ENCODE data around the gene NFAM1.

NFAM1 gene

GRCh38 chr22:42353883-42354727, 78.1 kb downstream of the NFAM1 start:
- H3K4me1 Mint-ChIP-seq (ENCODE audit: low read depth), result no peaks in the 10 kb centered on the region
- H3K27ac Mint-ChIP-seq, result no peak overlapping the region
- H3K36me3 Mint-ChIP-seq (ENCODE audit: low read depth), result no peaks in the 10 kb centered on the region
- no peaks in the 10 kb centered on the region for H3K9me3 Mint-ChIP-seq
- H3K4me3 Mint-ChIP-seq, result no peak overlapping the region
- peaks cover 4% of the 10 kb centered on the region for H3K27me3 Mint-ChIP-seq (ENCODE audit: low read depth)

- no peaks in the 10 kb centered on the region for H3K9me3 Mint-ChIP-seq
- H3K27ac Mint-ChIP-seq, result no peak overlapping the region
- H3K4me3 Mint-ChIP-seq, result no peak overlapping the region
- H3K4me1 Mint-ChIP-seq (ENCODE audit: low read depth), result no peaks in the 10 kb centered on the region
- H3K36me3 Mint-ChIP-seq (ENCODE audit: low read depth), result no peaks in the 10 kb centered on the region
- peaks cover 4% of the 10 kb centered on the region for H3K27me3 Mint-ChIP-seq (ENCODE audit: low read depth)
Measured at GRCh38 chr22:42350373-42350772, 81.8 kb downstream of the NFAM1 start.

GRCh38 chr22:42347281-42347824, 84.8 kb downstream of the NFAM1 start:
- H3K36me3 Mint-ChIP-seq (ENCODE audit: low read depth), result no peaks in the 10 kb centered on the region
- no peaks in the 10 kb centered on the region for H3K9me3 Mint-ChIP-seq
- H3K27ac Mint-ChIP-seq, result no peak overlapping the region
- H3K4me3 Mint-ChIP-seq, result no peak overlapping the region
- H3K27me3 Mint-ChIP-seq (ENCODE audit: low read depth), result peaks cover 11% of the 10 kb centered on the region
- H3K4me1 Mint-ChIP-seq (ENCODE audit: low read depth), result no peaks in the 10 kb centered on the region

- no peaks in the 10 kb centered on the region for H3K4me1 Mint-ChIP-seq (ENCODE audit: low read depth)
- H3K9me3 Mint-ChIP-seq, result no peaks in the 10 kb centered on the region
- H3K27me3 Mint-ChIP-seq (ENCODE audit: low read depth), result peaks cover 17% of the 10 kb centered on the region
- H3K36me3 Mint-ChIP-seq (ENCODE audit: low read depth), result no peaks in the 10 kb centered on the region
- H3K4me3 Mint-ChIP-seq, result no peak overlapping the region
- H3K27ac Mint-ChIP-seq, result no peak overlapping the region
Measured at GRCh38 chr22:42346722-42347121, 85.5 kb downstream of the NFAM1 start.

GRCh38 chr22:42345458-42345857, 86.7 kb downstream of the NFAM1 start:
- H3K4me3 Mint-ChIP-seq, result peak overlapping the region; percentile 34
- no peaks in the 10 kb centered on the region for H3K9me3 Mint-ChIP-seq
- H3K27me3 Mint-ChIP-seq (ENCODE audit: low read depth), result peaks cover 20% of the 10 kb centered on the region
- H3K36me3 Mint-ChIP-seq (ENCODE audit: low read depth), result no peaks in the 10 kb centered on the region
- no peak overlapping the region for H3K27ac Mint-ChIP-seq
- no peaks in the 10 kb centered on the region for H3K4me1 Mint-ChIP-seq (ENCODE audit: low read depth)

GRCh38 chr22:42344361-42344905, 87.8 kb downstream of the NFAM1 start:
- Mint-ChIP-seq H3K4me1 (ENCODE audit: low read depth) (no peaks in the 10 kb centered on the region), H3K27me3 (ENCODE audit: low read depth) (peaks cover 17% of the 10 kb centered on the region), H3K27ac (no peak overlapping the region), H3K36me3 (ENCODE audit: low read depth) (no peaks in the 10 kb centered on the region), H3K4me3 (peak overlapping the region; percentile 25), H3K9me3 (no peaks in the 10 kb centered on the region)

- Mint-ChIP-seq H3K9me3 (no peaks in the 10 kb centered on the region), H3K4me1 (ENCODE audit: low read depth) (no peaks in the 10 kb centered on the region), H3K27me3 (ENCODE audit: low read depth) (peaks cover 17% of the 10 kb centered on the region), H3K36me3 (ENCODE audit: low read depth) (no peaks in the 10 kb centered on the region), H3K27ac (no peak overlapping the region), H3K4me3 (no peak overlapping the region)
Measured at GRCh38 chr22:42343531-42344081, 88.6 kb downstream of the NFAM1 start.

- Mint-ChIP-seq H3K36me3 (ENCODE audit: low read depth) (no peaks in the 10 kb centered on the region), H3K9me3 (no peaks in the 10 kb centered on the region), H3K4me1 (ENCODE audit: low read depth) (no peaks in the 10 kb centered on the region), H3K27ac (no peak overlapping the region), H3K4me3 (peak overlapping the region; percentile 69), H3K27me3 (ENCODE audit: low read depth) (peaks cover 17% of the 10 kb centered on the region)
Measured at GRCh38 chr22:42343121-42343454, 89.1 kb downstream of the NFAM1 start.

GRCh38 chr22:42342426-42343120, 89.6 kb downstream of the NFAM1 start:
- no peaks in the 10 kb centered on the region for H3K9me3 Mint-ChIP-seq
- H3K36me3 Mint-ChIP-seq (ENCODE audit: low read depth), result no peaks in the 10 kb centered on the region
- no peaks in the 10 kb centered on the region for H3K4me1 Mint-ChIP-seq (ENCODE audit: low read depth)
- H3K27me3 Mint-ChIP-seq (ENCODE audit: low read depth), result peaks cover 19% of the 10 kb centered on the region
- peak overlapping the region; percentile 69 for H3K4me3 Mint-ChIP-seq
- H3K27ac Mint-ChIP-seq, result peak overlapping the region; percentile 49

GRCh38 chr22:42341779-42342178, 90.4 kb downstream of the NFAM1 start:
- H3K4me3 Mint-ChIP-seq, result peak overlapping the region; percentile 27

GRCh38 chr22:42340829-42341383, 91.3 kb downstream of the NFAM1 start:
- H3K4me3 Mint-ChIP-seq, result no peak overlapping the region
- H3K9me3 Mint-ChIP-seq, result no peaks in the 10 kb centered on the region
- no peaks in the 10 kb centered on the region for H3K4me1 Mint-ChIP-seq (ENCODE audit: low read depth)
- H3K27ac Mint-ChIP-seq, result no peak overlapping the region
- no peaks in the 10 kb centered on the region for H3K36me3 Mint-ChIP-seq (ENCODE audit: low read depth)
- H3K27me3 Mint-ChIP-seq (ENCODE audit: low read depth), result peaks cover 22% of the 10 kb centered on the region

More at GRCh38 chr22:42341779-42342178, 90.4 kb downstream of the NFAM1 start:
- H3K27me3 Mint-ChIP-seq (ENCODE audit: low read depth), result peaks cover 22% of the 10 kb centered on the region
- no peaks in the 10 kb centered on the region for H3K9me3 Mint-ChIP-seq
- H3K4me1 Mint-ChIP-seq (ENCODE audit: low read depth), result no peaks in the 10 kb centered on the region
- no peak overlapping the region for H3K27ac Mint-ChIP-seq
- H3K36me3 Mint-ChIP-seq (ENCODE audit: low read depth), result no peaks in the 10 kb centered on the region

- Mint-ChIP-seq H3K4me1 (ENCODE audit: low read depth) (no peaks in the 10 kb centered on the region), H3K9me3 (no peaks in the 10 kb centered on the region), H3K27me3 (ENCODE audit: low read depth) (peaks cover 22% of the 10 kb centered on the region), H3K27ac (no peak overlapping the region), H3K36me3 (ENCODE audit: low read depth) (no peaks in the 10 kb centered on the region), H3K4me3 (no peak overlapping the region)
Measured at GRCh38 chr22:42340150-42340549, 92.1 kb downstream of the NFAM1 start.

- H3K27ac Mint-ChIP-seq, result no peak overlapping the region
- no peaks in the 10 kb centered on the region for H3K36me3 Mint-ChIP-seq (ENCODE audit: low read depth)
- H3K9me3 Mint-ChIP-seq, result no peaks in the 10 kb centered on the region
- no peak overlapping the region for H3K4me3 Mint-ChIP-seq
- no peaks in the 10 kb centered on the region for H3K4me1 Mint-ChIP-seq (ENCODE audit: low read depth)
- H3K27me3 Mint-ChIP-seq (ENCODE audit: low read depth), result peaks cover 22% of the 10 kb centered on the region
Measured at GRCh38 chr22:42338479-42338878, 93.7 kb downstream of the NFAM1 start.

- Mint-ChIP-seq H3K9me3 (no peaks in the 10 kb centered on the region), H3K27ac (no peak overlapping the region), H3K36me3 (ENCODE audit: low read depth) (no peaks in the 10 kb centered on the region), H3K4me1 (ENCODE audit: low read depth) (no peaks in the 10 kb centered on the region), H3K27me3 (ENCODE audit: low read depth) (peaks cover 16% of the 10 kb centered on the region), H3K4me3 (no peak overlapping the region)
Measured at GRCh38 chr22:42337356-42337755, 94.8 kb downstream of the NFAM1 start.

All from T-helper 1 cell treated with Interleukin-12 subunit alpha and Interleukin-12 subunit beta and Interleukin-4 antibody, amounts not matched to agents 30 μg/mL and 1 μg/mL, for 36 hours (primary cell).